K562 (cell line): ENCODE results near the gene GARIN5B. TPM values are rescaled to one million over a fixed set of nuclear protein-coding genes. Genes with fewer than 3 reads are reported as not detected.

Experiments used
- ERF ChIP-seq: fragments of 450-650 bp; formaldehyde crosslinking; IDR thresholded peaks from 2 replicates; pipeline ENCODE4 v1.4.0; 2020; ENCODE audit warnings: mild to moderate bottlenecking, mixed read lengths
- FOXA3 ChIP-seq, 2 experiments: fragments of 450-650 bp in 1 of 2; sonication (generic) in 1 of 2; formaldehyde crosslinking; IDR thresholded peaks in 1 of 2; conservative IDR thresholded peaks in 1 of 2; 2 replicates each; pipeline versions ENCODE4 v1.4.0 to v1.8.0; 2020 to 2022; ENCODE audit warnings: mild to moderate bottlenecking in 2 of 2, missing genetic modification reagents in 1 of 2
- HNRNPLL ChIP-seq: fragments of 200-400 bp; formaldehyde crosslinking; IDR thresholded peaks from 2 replicates; pipeline ENCODE4 v1.6.1; 2017; ENCODE audit warnings: low read length, low read depth, mild to moderate bottlenecking; ENCODE audit not compliant: poor library complexity, severe bottlenecking
- HNRNPUL1 ChIP-seq: fragments of 200-400 bp; formaldehyde crosslinking; IDR thresholded peaks from 2 replicates; pipeline ENCODE4 v1.6.1; 2017; ENCODE audit warnings: low read length
- HSF4 ChIP-seq: fragments of 250-450 bp; sonication (Bioruptor Pico); IDR thresholded peaks from 2 replicates; pipeline ENCODE4 v2.1.2; 2022; ENCODE audit warnings: mild to moderate bottlenecking, moderate library complexity, borderline replicate concordance
- NR2C1 ChIP-seq, 2 experiments: fragments of 450-650 bp; IDR thresholded peaks; 2 replicates each; pipeline ENCODE4 v1.6.1; 2017; ENCODE audit warnings: mild to moderate bottlenecking in 2 of 2, antibody characterized with exemption in 1 of 2, inconsistent platforms in 1 of 2, missing compliant biosample characterization in 1 of 2, missing genetic modification characterization in 1 of 2
- RBM22 ChIP-seq: fragments of 200-400 bp; formaldehyde crosslinking; IDR thresholded peaks from 2 replicates; pipeline ENCODE4 v1.6.1; 2018; ENCODE audit warnings: low read length, low read depth; ENCODE audit not compliant: poor library complexity, severe bottlenecking
- SREBF1 ChIP-seq: fragments of 150-350 bp; IDR thresholded peaks from 2 replicates; pipeline ENCODE4 v1.6.1; 2014; ENCODE audit warnings: antibody characterized with exemption, low read depth, low read length, borderline replicate concordance
- TCF3 ChIP-seq: sonication (generic); formaldehyde crosslinking; IDR thresholded peaks from 2 replicates; pipeline ENCODE4 v1.4.0; 2020; ENCODE audit warnings: mild to moderate bottlenecking, missing genetic modification reagents
- polyA plus RNA-seq, 8 experiments: library from polyadenylated mRNA; depleted of rRNA in 4 of 8; stranded (reverse) in 5 of 8; unstranded in 3 of 8; fragments of >200 nt; fragmentation: Nextera tagmentation in 2 of 8; fragmentation: Illumina TruSeq in 1 of 8; extraction: Ambion mirVana in 2 of 8; extraction: Trizol in 1 of 8; gene quantifications; 2 replicates each; pipeline versions ENCODE4 v1.2.1 to v1.2.3, GENCODE V29; 2011 to 2014; ENCODE audit warnings: inconsistent platforms in 1 of 8, missing spikeins in 1 of 8
- total RNA-seq, 7 experiments: library from RNA; depleted of rRNA in 6 of 7; stranded (reverse); fragments of >200 nt in 6 of 7; fragmentation: Illumina TruSeq in 2 of 7; extraction: Trizol in 2 of 7; gene quantifications; 2 replicates each; pipeline versions ENCODE4 v1.2.1 to v1.2.3, GENCODE V29; 2011 to 2021; ENCODE audit warnings: low replicate concordance in 1 of 7
- TF ChIP-seq, protein P1 (sequence below), 2 experiments: IDR thresholded peaks; 2 replicates each; pipeline ENCODE4 v1.6.1; 2012; ENCODE audit warnings: improper control_type of control experiment in 2 of 2, low read depth in 2 of 2, low read length in 2 of 2, borderline replicate concordance in 1 of 2
- TF ChIP-seq, protein P2 (sequence below): fragments of 450-650 bp; IDR thresholded peaks from 2 replicates; pipeline ENCODE4 v1.6.1; 2016; ENCODE audit warnings: low read depth, mild to moderate bottlenecking, moderate library complexity
- TF ChIP-seq, protein P3 (sequence below): fragments of 250-450 bp; sonication (Bioruptor Pico); IDR thresholded peaks from 2 replicates; pipeline ENCODE4 v1.8.0; 2021; ENCODE audit warnings: mild to moderate bottlenecking, moderate library complexity
- TF ChIP-seq, protein P4 (sequence below): IDR thresholded peaks from 2 replicates; pipeline ENCODE4 v1.6.1; 2011; ENCODE audit not compliant: insufficient read length; ENCODE audit errors: extremely low read depth
- TF ChIP-seq, protein P5 (sequence below), 3 experiments: fragments of 200-800 bp in 1 of 3; fragments of 250-450 bp in 1 of 3; fragments of 450-650 bp in 1 of 3; sonication (Bioruptor Pico) in 1 of 3; sonication (Bioruptor generic) in 1 of 3; formaldehyde crosslinking in 1 of 3; IDR thresholded peaks; 2 replicates each; pipeline versions ENCODE4 v1.6.1 to v1.8.0; 2016 to 2022; ENCODE audit warnings: mild to moderate bottlenecking in 2 of 3, missing genetic modification characterization in 2 of 3, missing compliant biosample characterization in 1 of 3, moderate library complexity in 1 of 3

GARIN5B gene
- total and polyA plus RNA-seq, 9 of the 15 experiments (the other 6 are each of a cell fraction or from before 2014, with no cell fraction given): not detected

DNA sequence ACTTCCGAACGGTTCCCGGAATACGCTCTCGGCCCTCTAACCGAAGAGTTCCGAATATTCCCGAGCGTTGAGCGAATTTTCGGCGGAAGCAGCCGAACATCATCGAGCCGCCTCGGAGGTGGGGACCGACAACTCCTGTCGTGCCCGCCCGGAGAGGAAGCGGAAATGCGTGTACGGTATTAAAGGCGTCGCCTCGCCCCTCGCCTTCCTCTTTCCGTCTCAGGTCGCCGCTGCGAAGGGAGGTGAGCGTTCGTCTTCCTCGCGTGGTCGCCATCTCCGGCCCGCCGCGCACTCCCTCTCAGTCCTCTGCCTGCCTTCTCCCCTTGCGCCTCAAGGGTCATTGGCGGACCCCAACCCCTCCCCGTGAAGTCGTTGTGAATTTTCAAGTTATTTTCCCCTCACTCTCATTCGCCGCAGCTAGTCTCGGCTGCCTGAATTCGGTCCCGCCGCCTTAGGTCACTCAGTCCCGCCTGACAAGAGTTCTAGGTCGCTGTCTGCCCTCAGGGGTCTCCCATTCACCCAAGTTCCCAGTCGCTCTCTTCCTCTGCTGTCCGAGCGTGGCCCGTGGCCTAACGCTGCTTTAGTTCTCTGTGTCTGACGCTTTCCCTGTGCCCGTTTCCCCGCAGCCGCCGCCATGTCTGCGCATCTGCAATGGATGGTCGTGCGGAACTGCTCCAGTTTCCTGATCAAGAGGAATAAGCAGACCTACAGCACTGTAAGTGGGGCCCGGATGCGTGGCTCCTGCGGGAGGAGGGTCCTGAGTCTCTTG is 22.8 kb upstream of the GARIN5B start, which contains the start of gene RPL28 (continued):
- TF ChIP-seq ERF (peak; percentile 79; the same call in 1 of the 2 replicates), FOXA3 (CRISPR knock-in tag; conservative IDR thresholded peaks at IDR 0.05 in 1 of 2, IDR thresholded peaks at IDR 0.05 in 1 of 2) (no peak), HSF4 (CRISPR knock-in tag) (no peak), HNRNPLL (no peak), SREBF1 (no peak), RBM22 (peak; percentile 80), NR2C1 (IDR thresholded peaks at IDR 0.05) (no peak), NR2C1 (tag; IDR thresholded peaks at IDR 0.05) (no peak), HNRNPUL1 (no peak), TCF3 (CRISPR knock-in tag) (no peak)
- TF ChIP-seq, protein P1, sequence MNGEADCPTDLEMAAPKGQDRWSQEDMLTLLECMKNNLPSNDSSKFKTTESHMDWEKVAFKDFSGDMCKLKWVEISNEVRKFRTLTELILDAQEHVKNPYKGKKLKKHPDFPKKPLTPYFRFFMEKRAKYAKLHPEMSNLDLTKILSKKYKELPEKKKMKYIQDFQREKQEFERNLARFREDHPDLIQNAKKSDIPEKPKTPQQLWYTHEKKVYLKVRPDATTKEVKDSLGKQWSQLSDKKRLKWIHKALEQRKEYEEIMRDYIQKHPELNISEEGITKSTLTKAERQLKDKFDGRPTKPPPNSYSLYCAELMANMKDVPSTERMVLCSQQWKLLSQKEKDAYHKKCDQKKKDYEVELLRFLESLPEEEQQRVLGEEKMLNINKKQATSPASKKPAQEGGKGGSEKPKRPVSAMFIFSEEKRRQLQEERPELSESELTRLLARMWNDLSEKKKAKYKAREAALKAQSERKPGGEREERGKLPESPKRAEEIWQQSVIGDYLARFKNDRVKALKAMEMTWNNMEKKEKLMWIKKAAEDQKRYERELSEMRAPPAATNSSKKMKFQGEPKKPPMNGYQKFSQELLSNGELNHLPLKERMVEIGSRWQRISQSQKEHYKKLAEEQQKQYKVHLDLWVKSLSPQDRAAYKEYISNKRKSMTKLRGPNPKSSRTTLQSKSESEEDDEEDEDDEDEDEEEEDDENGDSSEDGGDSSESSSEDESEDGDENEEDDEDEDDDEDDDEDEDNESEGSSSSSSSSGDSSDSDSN (IDR thresholded peaks at IDR 0.05; ENCODE audit: borderline replicate concordance in 1 of 2, low read depth in 2 of 2, low read length in 2 of 2): 0 out of 4 replicates have a peak, but pooled peaks of 1 of the 2 experiments have one; percentile 44
- TF ChIP-seq, protein P2, sequence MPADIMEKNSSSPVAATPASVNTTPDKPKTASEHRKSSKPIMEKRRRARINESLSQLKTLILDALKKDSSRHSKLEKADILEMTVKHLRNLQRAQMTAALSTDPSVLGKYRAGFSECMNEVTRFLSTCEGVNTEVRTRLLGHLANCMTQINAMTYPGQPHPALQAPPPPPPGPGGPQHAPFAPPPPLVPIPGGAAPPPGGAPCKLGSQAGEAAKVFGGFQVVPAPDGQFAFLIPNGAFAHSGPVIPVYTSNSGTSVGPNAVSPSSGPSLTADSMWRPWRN: no peak
- TF ChIP-seq, protein P3, sequence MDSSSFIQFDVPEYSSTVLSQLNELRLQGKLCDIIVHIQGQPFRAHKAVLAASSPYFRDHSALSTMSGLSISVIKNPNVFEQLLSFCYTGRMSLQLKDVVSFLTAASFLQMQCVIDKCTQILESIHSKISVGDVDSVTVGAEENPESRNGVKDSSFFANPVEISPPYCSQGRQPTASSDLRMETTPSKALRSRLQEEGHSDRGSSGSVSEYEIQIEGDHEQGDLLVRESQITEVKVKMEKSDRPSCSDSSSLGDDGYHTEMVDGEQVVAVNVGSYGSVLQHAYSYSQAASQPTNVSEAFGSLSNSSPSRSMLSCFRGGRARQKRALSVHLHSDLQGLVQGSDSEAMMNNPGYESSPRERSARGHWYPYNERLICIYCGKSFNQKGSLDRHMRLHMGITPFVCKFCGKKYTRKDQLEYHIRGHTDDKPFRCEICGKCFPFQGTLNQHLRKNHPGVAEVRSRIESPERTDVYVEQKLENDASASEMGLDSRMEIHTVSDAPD (CRISPR knock-in tag): no peak
- TF ChIP-seq, protein P4, sequence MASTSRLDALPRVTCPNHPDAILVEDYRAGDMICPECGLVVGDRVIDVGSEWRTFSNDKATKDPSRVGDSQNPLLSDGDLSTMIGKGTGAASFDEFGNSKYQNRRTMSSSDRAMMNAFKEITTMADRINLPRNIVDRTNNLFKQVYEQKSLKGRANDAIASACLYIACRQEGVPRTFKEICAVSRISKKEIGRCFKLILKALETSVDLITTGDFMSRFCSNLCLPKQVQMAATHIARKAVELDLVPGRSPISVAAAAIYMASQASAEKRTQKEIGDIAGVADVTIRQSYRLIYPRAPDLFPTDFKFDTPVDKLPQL: peak; percentile 87
- TF ChIP-seq, protein P5, sequence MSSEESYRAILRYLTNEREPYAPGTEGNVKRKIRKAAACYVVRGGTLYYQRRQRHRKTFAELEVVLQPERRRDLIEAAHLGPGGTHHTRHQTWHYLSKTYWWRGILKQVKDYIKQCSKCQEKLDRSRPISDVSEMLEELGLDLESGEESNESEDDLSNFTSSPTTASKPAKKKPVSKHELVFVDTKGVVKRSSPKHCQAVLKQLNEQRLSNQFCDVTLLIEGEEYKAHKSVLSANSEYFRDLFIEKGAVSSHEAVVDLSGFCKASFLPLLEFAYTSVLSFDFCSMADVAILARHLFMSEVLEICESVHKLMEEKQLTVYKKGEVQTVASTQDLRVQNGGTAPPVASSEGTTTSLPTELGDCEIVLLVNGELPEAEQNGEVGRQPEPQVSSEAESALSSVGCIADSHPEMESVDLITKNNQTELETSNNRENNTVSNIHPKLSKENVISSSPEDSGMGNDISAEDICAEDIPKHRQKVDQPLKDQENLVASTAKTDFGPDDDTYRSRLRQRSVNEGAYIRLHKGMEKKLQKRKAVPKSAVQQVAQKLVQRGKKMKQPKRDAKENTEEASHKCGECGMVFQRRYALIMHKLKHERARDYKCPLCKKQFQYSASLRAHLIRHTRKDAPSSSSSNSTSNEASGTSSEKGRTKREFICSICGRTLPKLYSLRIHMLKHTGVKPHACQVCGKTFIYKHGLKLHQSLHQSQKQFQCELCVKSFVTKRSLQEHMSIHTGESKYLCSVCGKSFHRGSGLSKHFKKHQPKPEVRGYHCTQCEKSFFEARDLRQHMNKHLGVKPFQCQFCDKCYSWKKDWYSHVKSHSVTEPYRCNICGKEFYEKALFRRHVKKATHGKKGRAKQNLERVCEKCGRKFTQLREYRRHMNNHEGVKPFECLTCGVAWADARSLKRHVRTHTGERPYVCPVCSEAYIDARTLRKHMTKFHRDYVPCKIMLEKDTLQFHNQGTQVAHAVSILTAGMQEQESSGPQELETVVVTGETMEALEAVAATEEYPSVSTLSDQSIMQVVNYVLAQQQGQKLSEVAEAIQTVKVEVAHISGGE (CRISPR knock-in tag; IDR thresholded peaks at IDR 0.05): peak in 1 of 3 experiments; percentile 81; a peak in 2 of 6 replicates
